ENCODE results near the gene MIGA1. TPM values are rescaled to one million over a fixed set of nuclear protein-coding genes. Genes with fewer than 3 reads are reported as not detected.
A peak's percentile ranks its signal among the peaks of the same experiment; 100 is the strongest.

MIGA1 gene
- total RNA-seq, 1 experiment from 2014 or later: 19.1 TPM

DNA sequence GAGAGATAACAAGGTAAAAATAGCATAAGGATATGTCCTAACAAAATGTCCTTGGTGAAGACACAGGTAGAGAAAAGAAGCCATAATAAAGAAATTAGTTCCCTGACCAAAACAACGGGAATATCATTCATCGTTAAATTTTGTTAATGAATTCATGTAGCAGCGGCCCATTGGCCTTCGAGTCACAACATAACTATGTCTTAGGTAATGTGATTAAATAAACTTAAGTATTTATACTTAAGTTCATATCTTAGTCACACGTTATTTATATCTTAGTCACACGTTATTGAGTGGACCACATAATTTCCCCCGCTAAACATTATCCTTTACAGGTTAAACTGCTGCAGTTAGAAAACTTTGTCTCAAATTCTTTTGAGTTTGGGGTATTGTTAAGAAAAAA is 110.2 kb downstream of the MIGA1 start:
- Mint-ChIP-seq H3K4me1 (ENCODE audit: low read depth, unreplicated experiment) (peaks cover 33% of the 10 kb centered on the region), H3K27me3 (ENCODE audit: unreplicated experiment) (no peaks in the 10 kb centered on the region), H3K9me3 (ENCODE audit: low read depth, unreplicated experiment) (no peaks in the 10 kb centered on the region), H3K27ac (ENCODE audit: unreplicated experiment) (peak overlapping the region; percentile 66), H3K4me3 (ENCODE audit: low read depth, unreplicated experiment) (peak overlapping the region; percentile 85), H3K36me3 (ENCODE audit: insufficient read depth, unreplicated experiment) (peaks cover 20% of the 10 kb centered on the region)
- CTCF ChIA-PET: interaction anchor here (0.5 kb wide), 1 partner anchor 142 kb away, joined by 3 read pairs; no protein-coding TSS in a partner anchor
- intact Hi-C loops (cut with micrococcal nuclease; ENCODE audit: unreplicated experiment): no loop called here
- DNase-seq: peak; percentile 12
- BruUV-seq (replicated peaks): no TSS peak
- TF ChIP-seq, protein P1, sequence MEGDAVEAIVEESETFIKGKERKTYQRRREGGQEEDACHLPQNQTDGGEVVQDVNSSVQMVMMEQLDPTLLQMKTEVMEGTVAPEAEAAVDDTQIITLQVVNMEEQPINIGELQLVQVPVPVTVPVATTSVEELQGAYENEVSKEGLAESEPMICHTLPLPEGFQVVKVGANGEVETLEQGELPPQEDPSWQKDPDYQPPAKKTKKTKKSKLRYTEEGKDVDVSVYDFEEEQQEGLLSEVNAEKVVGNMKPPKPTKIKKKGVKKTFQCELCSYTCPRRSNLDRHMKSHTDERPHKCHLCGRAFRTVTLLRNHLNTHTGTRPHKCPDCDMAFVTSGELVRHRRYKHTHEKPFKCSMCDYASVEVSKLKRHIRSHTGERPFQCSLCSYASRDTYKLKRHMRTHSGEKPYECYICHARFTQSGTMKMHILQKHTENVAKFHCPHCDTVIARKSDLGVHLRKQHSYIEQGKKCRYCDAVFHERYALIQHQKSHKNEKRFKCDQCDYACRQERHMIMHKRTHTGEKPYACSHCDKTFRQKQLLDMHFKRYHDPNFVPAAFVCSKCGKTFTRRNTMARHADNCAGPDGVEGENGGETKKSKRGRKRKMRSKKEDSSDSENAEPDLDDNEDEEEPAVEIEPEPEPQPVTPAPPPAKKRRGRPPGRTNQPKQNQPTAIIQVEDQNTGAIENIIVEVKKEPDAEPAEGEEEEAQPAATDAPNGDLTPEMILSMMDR (IDR thresholded peaks at IDR 0.05; ENCODE audit: unreplicated experiment): no peak

DNA sequence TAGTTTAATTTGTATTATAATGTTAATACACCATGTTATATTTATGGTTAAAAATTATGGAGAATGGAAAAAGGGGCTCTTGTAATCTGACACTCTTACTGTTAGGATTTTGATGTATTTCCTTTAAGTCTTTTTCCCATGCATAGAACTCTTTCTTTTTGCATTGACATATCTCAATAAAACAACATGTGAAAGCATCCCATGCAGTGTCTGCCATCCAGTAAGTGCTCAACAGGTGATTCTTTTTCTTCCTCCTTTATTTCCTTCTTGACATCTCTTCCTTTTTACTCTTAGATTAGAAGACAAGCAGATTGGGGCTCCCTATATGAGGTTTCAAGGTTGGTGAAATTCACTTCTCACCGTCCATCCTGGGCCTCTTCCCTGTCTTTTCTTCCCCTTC is 111.8 kb downstream of the MIGA1 start:
- Mint-ChIP-seq H3K27me3 (ENCODE audit: unreplicated experiment) (no peaks in the 10 kb centered on the region), H3K36me3 (ENCODE audit: insufficient read depth, unreplicated experiment) (peaks cover 20% of the 10 kb centered on the region), H3K9me3 (ENCODE audit: low read depth, unreplicated experiment) (no peaks in the 10 kb centered on the region), H3K4me3 (ENCODE audit: low read depth, unreplicated experiment) (no peak overlapping the region), H3K4me1 (ENCODE audit: low read depth, unreplicated experiment) (peaks cover 33% of the 10 kb centered on the region), H3K27ac (ENCODE audit: unreplicated experiment) (no peak overlapping the region)
- BruUV-seq (replicated peaks): no TSS peak
- intact Hi-C loops (cut with micrococcal nuclease; ENCODE audit: unreplicated experiment): no loop called here
- DNase-seq: no peak
- TF ChIP-seq, protein P1 (IDR thresholded peaks at IDR 0.05; ENCODE audit: unreplicated experiment): no peak
- CTCF ChIA-PET: no interaction called here

DNA sequence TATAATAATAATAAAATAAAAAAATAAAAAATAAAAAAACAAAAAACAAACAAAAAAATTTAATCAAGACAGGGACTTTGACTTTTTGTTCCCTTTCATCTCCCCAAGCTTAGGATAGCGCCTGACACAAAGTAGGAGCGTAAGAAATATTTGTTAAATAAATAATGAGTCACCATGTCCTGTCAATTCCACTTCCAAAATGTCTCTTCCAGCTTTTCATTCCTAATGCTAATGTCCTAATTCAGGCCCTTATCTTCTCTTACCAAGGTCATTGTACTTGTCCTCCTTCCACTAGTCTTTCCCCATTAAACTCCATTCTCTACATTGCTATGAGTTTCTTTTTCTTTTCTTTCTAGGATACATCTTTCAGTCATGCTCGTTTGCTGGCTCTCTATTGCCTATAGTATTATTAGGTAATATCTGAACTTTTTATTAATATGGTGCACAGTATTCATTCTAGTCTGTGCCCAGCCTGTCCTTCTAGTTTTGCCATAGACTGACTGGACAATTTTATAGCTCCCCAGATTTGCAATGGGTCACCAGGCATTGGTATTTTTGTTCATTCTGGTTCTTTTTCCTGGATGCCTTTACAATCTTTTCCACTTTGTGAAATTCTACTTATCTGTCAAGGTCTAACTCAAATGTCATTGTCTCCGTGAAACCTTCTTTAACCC is 120.3 kb downstream of the MIGA1 start:
- intact Hi-C loops (cut with micrococcal nuclease; ENCODE audit: unreplicated experiment): loop anchor here (1.0 to 10.0 kb wide), 3 partner anchors 74 to 315 kb away; no protein-coding TSS in a partner anchor
- Mint-ChIP-seq H3K4me1 (ENCODE audit: low read depth, unreplicated experiment) (peaks cover 9% of the 10 kb centered on the region), H3K27ac (ENCODE audit: unreplicated experiment) (no peak overlapping the region), H3K36me3 (ENCODE audit: insufficient read depth, unreplicated experiment) (no peaks in the 10 kb centered on the region), H3K9me3 (ENCODE audit: low read depth, unreplicated experiment) (no peaks in the 10 kb centered on the region), H3K27me3 (ENCODE audit: unreplicated experiment) (no peaks in the 10 kb centered on the region), H3K4me3 (ENCODE audit: low read depth, unreplicated experiment) (no peak overlapping the region)
- DNase-seq: no peak
- CTCF ChIA-PET: interaction anchor here (0.8 to 1.1 kb wide), 2 partner anchors 12 to 215 kb away, joined by 3 read pairs; no protein-coding TSS in a partner anchor
- TF ChIP-seq, protein P1 (IDR thresholded peaks at IDR 0.05; ENCODE audit: unreplicated experiment): no peak
- BruUV-seq (replicated peaks): no TSS peak

DNA sequence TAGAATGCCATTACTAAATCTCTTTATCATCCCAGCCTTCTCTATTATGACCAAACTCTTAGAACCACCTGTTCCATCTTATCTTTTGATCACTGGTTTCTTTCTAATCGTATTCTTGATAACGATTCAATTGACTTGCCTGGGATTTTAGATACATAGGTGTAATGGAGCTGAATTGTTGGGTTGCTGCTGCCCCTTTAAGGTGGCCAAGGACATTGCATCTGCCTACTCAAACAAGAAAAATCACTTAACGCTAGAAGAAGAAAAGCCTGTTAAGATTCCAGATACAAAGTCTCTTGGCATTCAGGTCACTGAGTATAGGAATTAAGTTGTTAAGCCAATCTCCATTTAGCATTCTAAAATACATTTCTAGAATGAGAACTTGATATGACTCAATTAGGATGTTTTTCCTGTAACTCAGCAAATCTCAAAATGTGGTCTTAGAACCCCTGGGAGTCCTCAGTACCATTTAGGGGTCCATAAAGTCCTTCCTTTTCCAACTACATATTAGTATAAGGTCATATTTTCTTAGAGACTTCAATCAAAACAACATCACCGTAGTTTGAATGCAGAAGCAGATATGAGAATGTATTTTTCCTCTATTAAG is 121.3 kb downstream of the MIGA1 start:
- H3K9me3 Mint-ChIP-seq (ENCODE audit: low read depth, unreplicated experiment): no peaks in the 10 kb centered on the region
- no peaks in the 10 kb centered on the region for H3K27me3 Mint-ChIP-seq (ENCODE audit: unreplicated experiment)
- DNase-seq: peak; percentile 44
- BruUV-seq (replicated peaks): no TSS peak
- H3K4me1 Mint-ChIP-seq (ENCODE audit: low read depth, unreplicated experiment): peaks cover 9% of the 10 kb centered on the region
- no peaks in the 10 kb centered on the region for H3K36me3 Mint-ChIP-seq (ENCODE audit: insufficient read depth, unreplicated experiment)
- H3K4me3 Mint-ChIP-seq (ENCODE audit: low read depth, unreplicated experiment): no peak overlapping the region
- no peak overlapping the region for H3K27ac Mint-ChIP-seq (ENCODE audit: unreplicated experiment)
- intact Hi-C loops (cut with micrococcal nuclease; ENCODE audit: unreplicated experiment): loop anchor here (1.0 to 10.0 kb wide), 3 partner anchors 75 to 316 kb away; no protein-coding TSS in a partner anchor
- TF ChIP-seq, protein P1 (IDR thresholded peaks at IDR 0.05; ENCODE audit: unreplicated experiment): peak; percentile 52
- CTCF ChIA-PET: interaction anchor here (0.5 to 1.0 kb wide), 3 partner anchors 13 to 31 kb away, joined by 3 to 4 read pairs (median 3); no protein-coding TSS in a partner anchor

Measured in Calu3 (cell line).